ENCODE measurements around the gene ZNF574.

The ZNF574 gene

DNA sequence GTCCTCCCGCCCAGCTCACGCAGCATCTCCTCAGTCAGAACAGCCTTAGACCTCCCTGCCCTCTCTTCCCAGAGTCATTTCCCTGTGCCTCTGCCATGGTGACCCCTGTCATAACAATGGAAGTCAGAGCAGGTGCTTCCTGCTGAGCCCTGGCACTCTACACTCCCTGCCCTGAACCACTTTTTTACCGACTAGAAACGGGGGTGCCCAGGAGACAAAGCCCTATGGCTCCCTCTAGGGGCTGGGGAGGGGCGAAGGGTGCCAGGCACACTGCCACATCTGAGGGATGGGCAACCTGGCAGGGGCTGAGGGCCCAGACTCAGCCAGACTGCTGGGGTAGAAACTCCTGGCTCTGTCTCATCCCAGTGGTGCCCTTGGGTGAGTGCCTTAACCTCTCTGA is 16.4 kb downstream of the ZNF574 start:
- H3K27me3 ChIP-seq (ENCODE audit: insufficient read depth, poor library complexity, severe bottlenecking): no peaks in the 10 kb centered on the region
- no peak overlapping the region for H3K4me3 ChIP-seq (replicated peaks; ENCODE audit: insufficient read depth, low read length)
- TF ChIP-seq, protein P1, sequence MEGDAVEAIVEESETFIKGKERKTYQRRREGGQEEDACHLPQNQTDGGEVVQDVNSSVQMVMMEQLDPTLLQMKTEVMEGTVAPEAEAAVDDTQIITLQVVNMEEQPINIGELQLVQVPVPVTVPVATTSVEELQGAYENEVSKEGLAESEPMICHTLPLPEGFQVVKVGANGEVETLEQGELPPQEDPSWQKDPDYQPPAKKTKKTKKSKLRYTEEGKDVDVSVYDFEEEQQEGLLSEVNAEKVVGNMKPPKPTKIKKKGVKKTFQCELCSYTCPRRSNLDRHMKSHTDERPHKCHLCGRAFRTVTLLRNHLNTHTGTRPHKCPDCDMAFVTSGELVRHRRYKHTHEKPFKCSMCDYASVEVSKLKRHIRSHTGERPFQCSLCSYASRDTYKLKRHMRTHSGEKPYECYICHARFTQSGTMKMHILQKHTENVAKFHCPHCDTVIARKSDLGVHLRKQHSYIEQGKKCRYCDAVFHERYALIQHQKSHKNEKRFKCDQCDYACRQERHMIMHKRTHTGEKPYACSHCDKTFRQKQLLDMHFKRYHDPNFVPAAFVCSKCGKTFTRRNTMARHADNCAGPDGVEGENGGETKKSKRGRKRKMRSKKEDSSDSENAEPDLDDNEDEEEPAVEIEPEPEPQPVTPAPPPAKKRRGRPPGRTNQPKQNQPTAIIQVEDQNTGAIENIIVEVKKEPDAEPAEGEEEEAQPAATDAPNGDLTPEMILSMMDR (IDR thresholded peaks at IDR 0.05; ENCODE audit: insufficient read depth, low read length): peak; percentile 79
- TF ChIP-seq GABPA (IDR thresholded peaks at IDR 0.05; ENCODE audit: low read depth) (no peak), POLR2AphosphoS5 (IDR thresholded peaks at IDR 0.05; ENCODE audit: low read depth) (no peak), SPI1 (IDR thresholded peaks at IDR 0.05; ENCODE audit: borderline replicate concordance, low read depth) (no peak)
- peak; percentile 39 to 67 for DNase-seq (ENCODE audit: low read depth in 1 of 2, low spot score in 1 of 2)
- H3K27ac ChIP-seq (replicated peaks): no peak overlapping the region

DNA sequence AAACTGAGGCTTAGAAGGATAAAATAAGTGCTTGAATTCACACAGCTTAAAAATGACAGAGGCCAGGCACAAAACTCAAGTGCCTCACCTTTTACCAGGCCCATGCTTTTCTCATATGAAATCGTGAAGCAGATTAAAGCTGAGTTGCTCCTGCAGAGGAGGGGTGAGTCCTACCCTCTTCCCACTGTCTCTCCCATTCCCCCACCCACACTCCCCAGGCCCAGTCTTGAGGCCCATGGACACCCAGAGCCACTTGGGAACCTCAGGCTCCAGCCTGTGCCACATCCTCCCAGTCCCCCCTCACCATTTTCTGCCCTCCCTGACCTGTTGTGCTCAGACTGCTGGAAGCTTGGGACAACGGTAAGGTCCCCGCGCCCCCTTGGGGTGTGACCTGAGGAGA is 17.5 kb downstream of the ZNF574 start:
- no peak overlapping the region for H3K4me3 ChIP-seq (replicated peaks; ENCODE audit: insufficient read depth, low read length)
- H3K27me3 ChIP-seq (ENCODE audit: insufficient read depth, poor library complexity, severe bottlenecking): no peaks in the 10 kb centered on the region
- no peak overlapping the region for H3K27ac ChIP-seq (replicated peaks)
- TF ChIP-seq, protein P1 (IDR thresholded peaks at IDR 0.05; ENCODE audit: insufficient read depth, low read length): no peak
- TF ChIP-seq POLR2AphosphoS5 (IDR thresholded peaks at IDR 0.05; ENCODE audit: low read depth) (no peak), SPI1 (IDR thresholded peaks at IDR 0.05; ENCODE audit: borderline replicate concordance, low read depth) (no peak), GABPA (IDR thresholded peaks at IDR 0.05; ENCODE audit: low read depth) (no peak)
- TF ChIP-seq, protein P2, sequence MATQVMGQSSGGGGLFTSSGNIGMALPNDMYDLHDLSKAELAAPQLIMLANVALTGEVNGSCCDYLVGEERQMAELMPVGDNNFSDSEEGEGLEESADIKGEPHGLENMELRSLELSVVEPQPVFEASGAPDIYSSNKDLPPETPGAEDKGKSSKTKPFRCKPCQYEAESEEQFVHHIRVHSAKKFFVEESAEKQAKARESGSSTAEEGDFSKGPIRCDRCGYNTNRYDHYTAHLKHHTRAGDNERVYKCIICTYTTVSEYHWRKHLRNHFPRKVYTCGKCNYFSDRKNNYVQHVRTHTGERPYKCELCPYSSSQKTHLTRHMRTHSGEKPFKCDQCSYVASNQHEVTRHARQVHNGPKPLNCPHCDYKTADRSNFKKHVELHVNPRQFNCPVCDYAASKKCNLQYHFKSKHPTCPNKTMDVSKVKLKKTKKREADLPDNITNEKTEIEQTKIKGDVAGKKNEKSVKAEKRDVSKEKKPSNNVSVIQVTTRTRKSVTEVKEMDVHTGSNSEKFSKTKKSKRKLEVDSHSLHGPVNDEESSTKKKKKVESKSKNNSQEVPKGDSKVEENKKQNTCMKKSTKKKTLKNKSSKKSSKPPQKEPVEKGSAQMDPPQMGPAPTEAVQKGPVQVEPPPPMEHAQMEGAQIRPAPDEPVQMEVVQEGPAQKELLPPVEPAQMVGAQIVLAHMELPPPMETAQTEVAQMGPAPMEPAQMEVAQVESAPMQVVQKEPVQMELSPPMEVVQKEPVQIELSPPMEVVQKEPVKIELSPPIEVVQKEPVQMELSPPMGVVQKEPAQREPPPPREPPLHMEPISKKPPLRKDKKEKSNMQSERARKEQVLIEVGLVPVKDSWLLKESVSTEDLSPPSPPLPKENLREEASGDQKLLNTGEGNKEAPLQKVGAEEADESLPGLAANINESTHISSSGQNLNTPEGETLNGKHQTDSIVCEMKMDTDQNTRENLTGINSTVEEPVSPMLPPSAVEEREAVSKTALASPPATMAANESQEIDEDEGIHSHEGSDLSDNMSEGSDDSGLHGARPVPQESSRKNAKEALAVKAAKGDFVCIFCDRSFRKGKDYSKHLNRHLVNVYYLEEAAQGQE (IDR thresholded peaks at IDR 0.05; ENCODE audit: insufficient replicate concordance, low read depth): no peak
- DNase-seq (ENCODE audit: low read depth in 1 of 2, low spot score in 1 of 2): no peak

DNA sequence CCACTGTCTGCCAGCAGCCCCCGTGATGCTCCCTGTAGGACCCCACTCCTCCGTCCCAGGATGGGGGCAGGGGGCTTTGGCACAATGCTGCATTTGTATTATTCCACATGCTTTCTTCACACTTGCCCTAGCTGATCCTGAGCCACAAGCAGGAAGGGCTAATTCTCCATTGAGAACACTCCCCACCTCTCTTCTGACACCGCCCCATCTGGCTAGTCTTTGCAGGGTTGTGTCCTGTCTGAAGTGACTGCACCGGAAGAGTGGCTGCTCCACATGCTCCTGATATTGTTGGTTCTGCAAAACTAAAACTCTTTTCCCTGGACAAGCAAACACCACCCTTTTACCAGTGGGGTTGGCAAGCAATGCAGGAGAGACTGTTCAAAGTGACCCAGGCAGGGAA is 18.0 kb downstream of the ZNF574 start:
- Histone ChIP-seq H3K27me3 (ENCODE audit: insufficient read depth, poor library complexity, severe bottlenecking) (no peaks in the 10 kb centered on the region), H3K27ac (replicated peaks) (no peak overlapping the region), H3K4me3 (replicated peaks; ENCODE audit: insufficient read depth, low read length) (no peak overlapping the region)
- TF ChIP-seq, protein P2 (IDR thresholded peaks at IDR 0.05; ENCODE audit: insufficient replicate concordance, low read depth): no peak
- TF ChIP-seq GABPA (IDR thresholded peaks at IDR 0.05; ENCODE audit: low read depth): no peak
- no peak for TF ChIP-seq POLR2AphosphoS5 (IDR thresholded peaks at IDR 0.05; ENCODE audit: low read depth)
- TF ChIP-seq, protein P1 (IDR thresholded peaks at IDR 0.05; ENCODE audit: insufficient read depth, low read length): no peak
- TF ChIP-seq SPI1 (IDR thresholded peaks at IDR 0.05; ENCODE audit: borderline replicate concordance, low read depth): no peak
- DNase-seq (ENCODE audit: low read depth in 1 of 2, low spot score in 1 of 2): no peak

DNA sequence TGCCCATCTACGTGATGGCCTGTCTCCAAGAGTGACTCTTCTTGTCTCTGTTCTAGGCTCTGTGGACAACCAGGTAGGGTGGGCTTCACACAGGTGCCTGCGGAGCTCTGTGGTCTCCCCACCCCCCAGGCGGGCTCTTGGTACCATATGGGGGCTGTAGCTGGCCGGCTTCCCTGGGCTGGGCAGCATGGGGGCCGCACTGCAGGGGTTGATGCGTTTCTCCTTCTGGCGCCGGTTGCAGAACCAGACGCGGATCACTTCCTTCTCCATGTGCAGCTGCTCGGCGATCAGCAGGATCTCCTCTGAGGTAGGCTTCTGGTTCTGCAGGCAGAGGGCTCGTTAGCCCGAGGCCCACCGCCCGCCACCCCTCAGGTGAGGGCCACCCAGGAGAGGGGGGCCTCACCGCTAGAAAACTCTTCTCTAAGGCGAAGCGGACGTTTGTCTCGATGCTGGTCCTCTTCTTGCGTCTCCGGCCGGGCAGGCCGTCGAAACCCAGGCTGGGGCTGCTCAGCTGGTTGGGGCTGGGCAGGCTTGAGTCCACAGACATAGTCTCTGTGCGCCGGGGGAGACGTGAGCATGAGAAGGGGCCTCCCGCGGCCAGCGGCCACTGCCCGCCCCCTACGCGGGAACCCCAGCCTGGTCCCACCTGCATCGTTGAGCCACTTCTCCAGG is 19.3 kb downstream of the ZNF574 start:
- H3K27me3 ChIP-seq (ENCODE audit: insufficient read depth, poor library complexity, severe bottlenecking): no peaks in the 10 kb centered on the region
- H3K27ac ChIP-seq (replicated peaks): no peak overlapping the region
- TF ChIP-seq SPI1 (IDR thresholded peaks at IDR 0.05; ENCODE audit: borderline replicate concordance, low read depth) (no peak), GABPA (IDR thresholded peaks at IDR 0.05; ENCODE audit: low read depth) (no peak), POLR2AphosphoS5 (IDR thresholded peaks at IDR 0.05; ENCODE audit: low read depth) (no peak)
- TF ChIP-seq, protein P2 (IDR thresholded peaks at IDR 0.05; ENCODE audit: insufficient replicate concordance, low read depth): no peak
- TF ChIP-seq, protein P1 (IDR thresholded peaks at IDR 0.05; ENCODE audit: insufficient read depth, low read length): no peak
- DNase-seq (ENCODE audit: low read depth in 1 of 2, low spot score in 1 of 2): no peak
- H3K4me3 ChIP-seq (replicated peaks; ENCODE audit: insufficient read depth, low read length): no peak overlapping the region

Measured in HL-60 (cell line).